Thyroid gland (tissue), 4 donors: ENCODE measurements around the gene TECPR2.

Experiments used
- POLR2A ChIP-seq, 2 donors: fragments of 450-650 bp; IDR thresholded peaks; one replicate each; pipeline ENCODE4 v1.6.1; 2017; ENCODE audit warnings: antibody characterized with exemption in 2 of 2, mild to moderate bottlenecking in 2 of 2, moderate library complexity in 1 of 2
- TF ChIP-seq, protein P1 (sequence below), 6 experiments: fragments of 200-600 bp in 3 of 6; fragments of 450-650 bp in 3 of 6; sonication (generic) in 3 of 6; IDR thresholded peaks; one replicate each; pipeline ENCODE4 v1.5.1; 2016 to 2019; ENCODE audit warnings: antibody characterized with exemption in 6 of 6, mild to moderate bottlenecking in 2 of 6, inconsistent platforms in 1 of 6, moderate library complexity in 1 of 6

DNA sequence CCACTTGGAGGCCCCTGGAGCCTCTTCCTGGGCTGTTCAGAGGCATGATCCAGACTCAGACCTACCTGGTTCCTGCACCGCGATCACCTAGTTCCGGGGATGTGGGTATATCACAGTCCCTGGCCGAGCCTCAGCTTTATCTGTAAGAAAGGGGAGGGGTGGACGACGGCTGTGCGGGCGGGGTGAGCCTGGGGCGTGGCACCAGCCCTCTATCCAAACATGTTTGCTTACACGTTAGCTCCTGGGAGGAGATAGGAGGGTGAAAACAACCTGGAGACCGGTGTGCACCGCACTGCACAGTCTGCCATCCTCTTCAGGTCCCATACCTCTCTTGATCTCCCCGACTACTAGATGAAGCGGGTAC, 145.7 kb downstream of the TECPR2 start:
- TF ChIP-seq, protein P1, sequence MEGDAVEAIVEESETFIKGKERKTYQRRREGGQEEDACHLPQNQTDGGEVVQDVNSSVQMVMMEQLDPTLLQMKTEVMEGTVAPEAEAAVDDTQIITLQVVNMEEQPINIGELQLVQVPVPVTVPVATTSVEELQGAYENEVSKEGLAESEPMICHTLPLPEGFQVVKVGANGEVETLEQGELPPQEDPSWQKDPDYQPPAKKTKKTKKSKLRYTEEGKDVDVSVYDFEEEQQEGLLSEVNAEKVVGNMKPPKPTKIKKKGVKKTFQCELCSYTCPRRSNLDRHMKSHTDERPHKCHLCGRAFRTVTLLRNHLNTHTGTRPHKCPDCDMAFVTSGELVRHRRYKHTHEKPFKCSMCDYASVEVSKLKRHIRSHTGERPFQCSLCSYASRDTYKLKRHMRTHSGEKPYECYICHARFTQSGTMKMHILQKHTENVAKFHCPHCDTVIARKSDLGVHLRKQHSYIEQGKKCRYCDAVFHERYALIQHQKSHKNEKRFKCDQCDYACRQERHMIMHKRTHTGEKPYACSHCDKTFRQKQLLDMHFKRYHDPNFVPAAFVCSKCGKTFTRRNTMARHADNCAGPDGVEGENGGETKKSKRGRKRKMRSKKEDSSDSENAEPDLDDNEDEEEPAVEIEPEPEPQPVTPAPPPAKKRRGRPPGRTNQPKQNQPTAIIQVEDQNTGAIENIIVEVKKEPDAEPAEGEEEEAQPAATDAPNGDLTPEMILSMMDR (IDR thresholded peaks at IDR 0.05): no peak
- no peak for TF ChIP-seq POLR2A (IDR thresholded peaks at IDR 0.05)
